ENCODE data around the gene CEP83.

The CEP83 gene

DNA sequence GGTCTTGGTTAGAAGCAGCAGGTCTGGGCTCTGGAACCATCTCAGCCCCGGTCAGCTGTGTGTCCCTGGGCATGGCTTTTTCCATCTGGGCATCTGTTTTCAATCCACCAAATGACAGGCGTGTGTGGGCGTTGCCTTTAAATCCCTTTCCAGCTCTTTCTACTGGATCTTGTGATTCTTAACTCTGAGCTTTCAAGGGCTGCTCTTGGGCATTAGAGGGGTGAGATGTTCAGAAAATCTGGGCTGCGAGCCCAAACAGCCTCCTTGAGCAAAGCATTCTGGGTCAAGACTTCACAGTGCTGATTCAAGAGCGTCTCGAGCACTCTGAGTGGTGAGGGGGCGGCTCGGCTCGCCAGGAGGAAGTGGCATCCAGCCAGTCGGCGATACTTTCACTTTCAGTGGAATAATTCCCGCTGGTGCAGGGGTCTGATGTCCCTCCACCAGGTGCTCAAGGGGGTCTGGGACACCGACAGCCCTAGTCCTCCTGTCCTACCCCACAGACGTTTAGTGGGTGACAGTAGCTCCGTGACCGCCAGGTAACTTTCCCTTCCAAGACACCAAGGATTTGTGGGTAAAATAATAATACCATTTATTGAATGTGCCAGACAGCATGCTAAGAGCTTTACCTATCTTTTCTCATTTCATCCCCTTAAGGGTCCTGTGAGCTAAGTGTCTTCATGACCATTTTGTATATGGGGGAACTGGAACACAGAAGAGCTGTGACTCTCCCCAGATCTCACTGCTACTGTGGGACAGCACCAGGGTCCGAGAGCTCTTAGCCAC lies 197.2 kb downstream of the CEP83 start:
- peak; percentile 91 for DNase-seq (ENCODE audit: extremely low read depth, low read depth)
- TF ChIP-seq, protein P1, sequence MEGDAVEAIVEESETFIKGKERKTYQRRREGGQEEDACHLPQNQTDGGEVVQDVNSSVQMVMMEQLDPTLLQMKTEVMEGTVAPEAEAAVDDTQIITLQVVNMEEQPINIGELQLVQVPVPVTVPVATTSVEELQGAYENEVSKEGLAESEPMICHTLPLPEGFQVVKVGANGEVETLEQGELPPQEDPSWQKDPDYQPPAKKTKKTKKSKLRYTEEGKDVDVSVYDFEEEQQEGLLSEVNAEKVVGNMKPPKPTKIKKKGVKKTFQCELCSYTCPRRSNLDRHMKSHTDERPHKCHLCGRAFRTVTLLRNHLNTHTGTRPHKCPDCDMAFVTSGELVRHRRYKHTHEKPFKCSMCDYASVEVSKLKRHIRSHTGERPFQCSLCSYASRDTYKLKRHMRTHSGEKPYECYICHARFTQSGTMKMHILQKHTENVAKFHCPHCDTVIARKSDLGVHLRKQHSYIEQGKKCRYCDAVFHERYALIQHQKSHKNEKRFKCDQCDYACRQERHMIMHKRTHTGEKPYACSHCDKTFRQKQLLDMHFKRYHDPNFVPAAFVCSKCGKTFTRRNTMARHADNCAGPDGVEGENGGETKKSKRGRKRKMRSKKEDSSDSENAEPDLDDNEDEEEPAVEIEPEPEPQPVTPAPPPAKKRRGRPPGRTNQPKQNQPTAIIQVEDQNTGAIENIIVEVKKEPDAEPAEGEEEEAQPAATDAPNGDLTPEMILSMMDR (IDR thresholded peaks at IDR 0.05; ENCODE audit: low read depth, low read length), result no peak; the same call in 1 of the 2 replicates

DNA sequence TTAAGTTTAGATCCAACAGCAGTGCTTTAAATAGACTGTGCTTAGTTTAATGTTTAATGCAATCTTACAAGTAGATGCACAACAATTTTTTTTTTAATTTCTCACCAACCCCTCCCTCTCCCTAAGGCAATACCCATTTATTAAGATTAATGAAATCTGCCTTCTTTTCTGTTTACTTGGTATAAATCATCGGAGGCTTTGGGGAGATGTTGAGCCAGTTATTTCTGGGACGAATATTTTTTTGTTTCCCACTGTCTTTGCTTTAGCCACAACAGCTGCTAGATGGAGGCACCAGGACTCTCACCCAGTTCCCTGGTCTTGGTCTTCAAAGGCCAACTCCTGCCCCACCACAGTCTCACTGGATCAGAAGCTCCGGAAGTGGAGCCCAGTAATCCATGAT lies 197.9 kb downstream of the CEP83 start:
- no peak for DNase-seq (ENCODE audit: extremely low read depth, low read depth)
- TF ChIP-seq, protein P1 (IDR thresholded peaks at IDR 0.05; ENCODE audit: low read depth, low read length), result no peak

DNA sequence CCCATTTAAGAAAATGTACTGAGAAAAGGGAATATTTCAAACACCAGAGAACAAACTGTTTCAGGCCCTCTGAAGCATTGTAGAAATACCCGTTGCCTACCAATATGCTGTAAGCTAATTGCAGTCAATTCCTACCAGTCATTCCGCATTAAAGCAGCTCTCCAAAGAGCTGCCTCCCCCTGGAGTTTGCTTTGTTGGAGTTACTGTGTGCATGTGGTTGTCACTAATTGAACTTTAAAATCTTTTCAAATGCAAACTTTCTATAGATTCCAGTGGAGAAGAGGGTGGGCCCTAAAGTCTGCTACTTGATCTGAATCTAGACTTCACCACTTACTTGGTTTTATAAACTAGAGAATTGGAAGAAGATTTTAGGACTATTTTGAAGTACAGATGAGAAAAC lies 198.5 kb downstream of the CEP83 start:
- DNase-seq (ENCODE audit: extremely low read depth, low read depth), result no peak
- TF ChIP-seq, protein P1 (IDR thresholded peaks at IDR 0.05; ENCODE audit: low read depth, low read length), result no peak

DNA sequence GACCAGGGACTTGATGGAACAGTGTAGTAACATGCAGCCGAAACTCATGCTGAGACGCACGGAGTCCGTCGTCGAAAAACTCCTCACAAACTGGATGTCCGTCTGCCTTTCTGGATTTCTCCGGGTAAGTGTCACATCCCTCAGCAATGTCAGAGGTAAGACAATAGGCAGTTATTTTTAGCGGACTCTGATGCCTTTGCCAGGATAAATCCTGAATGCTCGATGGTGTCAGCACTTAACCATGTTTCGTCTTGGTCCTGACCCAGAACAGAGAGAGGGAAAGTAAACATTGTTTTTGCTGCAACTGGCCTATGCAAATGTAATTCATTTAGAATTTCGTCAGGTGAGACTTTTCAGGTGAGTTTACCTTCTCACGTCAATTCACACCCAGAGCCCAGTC lies 198.9 kb downstream of the CEP83 start:
- no peak for DNase-seq (ENCODE audit: extremely low read depth, low read depth)
- TF ChIP-seq, protein P1 (IDR thresholded peaks at IDR 0.05; ENCODE audit: low read depth, low read length), result no peak

DNA sequence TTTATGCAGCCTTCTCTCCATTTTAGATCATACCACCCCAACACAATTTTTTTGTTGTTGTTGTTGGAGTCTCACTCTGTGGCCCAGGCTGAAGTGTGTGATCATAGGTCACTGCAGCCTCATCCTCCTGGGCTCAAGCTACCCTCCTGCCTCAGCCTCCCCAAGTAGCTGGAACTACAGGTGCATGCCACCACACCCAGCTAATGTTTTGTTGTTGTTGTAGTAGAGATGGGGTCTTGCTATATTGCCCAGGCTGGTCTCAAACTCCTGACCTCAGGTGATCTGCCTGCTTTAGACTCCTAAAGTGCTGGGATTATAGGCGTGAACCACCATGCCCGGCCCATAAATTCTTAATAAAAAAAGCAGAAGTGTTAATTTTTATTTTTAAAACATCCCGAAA lies 199.7 kb downstream of the CEP83 start:
- TF ChIP-seq, protein P1 (IDR thresholded peaks at IDR 0.05; ENCODE audit: low read depth, low read length), result no peak
- DNase-seq (ENCODE audit: extremely low read depth, low read depth), result no peak

DNA sequence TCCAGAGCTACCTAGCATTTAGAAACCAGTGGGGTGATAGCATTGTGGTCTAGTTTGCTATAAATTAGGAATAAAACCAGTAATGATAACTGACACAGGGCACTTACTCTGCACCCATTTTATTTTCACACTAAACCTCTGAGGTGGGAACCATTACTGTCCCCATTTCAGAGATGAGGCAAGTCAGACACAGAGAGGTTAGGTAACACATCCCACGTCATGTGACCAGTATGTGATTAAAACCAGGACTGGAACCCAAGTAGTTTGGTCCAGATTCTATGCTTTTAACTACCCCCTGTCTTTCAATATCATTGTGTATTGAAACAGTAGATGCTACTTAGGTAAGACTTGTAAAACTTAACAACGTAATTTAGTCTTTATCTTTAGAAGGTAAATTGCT lies 201.1 kb downstream of the CEP83 start:
- no peak for DNase-seq (ENCODE audit: extremely low read depth, low read depth)

More for the DNA sequence above, 201.1 kb downstream of the CEP83 start:
- TF ChIP-seq, protein P1 (IDR thresholded peaks at IDR 0.05; ENCODE audit: low read depth, low read length), result no peak
